ENCODE data around the gene KIAA1217. TPM values are rescaled to one million over a fixed set of nuclear protein-coding genes. Genes with fewer than 3 reads are reported as not detected.
A peak's percentile ranks its signal among the peaks of the same experiment; 100 is the strongest.
"Not testable (repeated sequence)": the region's sequence is repeated elsewhere in the genome, so short reads cannot be mapped to it uniquely, and the experiment has no call there.

The KIAA1217 gene
- total RNA-seq, 2 donors from 2014 or later: 0.43 to 3.9 TPM

DNA sequence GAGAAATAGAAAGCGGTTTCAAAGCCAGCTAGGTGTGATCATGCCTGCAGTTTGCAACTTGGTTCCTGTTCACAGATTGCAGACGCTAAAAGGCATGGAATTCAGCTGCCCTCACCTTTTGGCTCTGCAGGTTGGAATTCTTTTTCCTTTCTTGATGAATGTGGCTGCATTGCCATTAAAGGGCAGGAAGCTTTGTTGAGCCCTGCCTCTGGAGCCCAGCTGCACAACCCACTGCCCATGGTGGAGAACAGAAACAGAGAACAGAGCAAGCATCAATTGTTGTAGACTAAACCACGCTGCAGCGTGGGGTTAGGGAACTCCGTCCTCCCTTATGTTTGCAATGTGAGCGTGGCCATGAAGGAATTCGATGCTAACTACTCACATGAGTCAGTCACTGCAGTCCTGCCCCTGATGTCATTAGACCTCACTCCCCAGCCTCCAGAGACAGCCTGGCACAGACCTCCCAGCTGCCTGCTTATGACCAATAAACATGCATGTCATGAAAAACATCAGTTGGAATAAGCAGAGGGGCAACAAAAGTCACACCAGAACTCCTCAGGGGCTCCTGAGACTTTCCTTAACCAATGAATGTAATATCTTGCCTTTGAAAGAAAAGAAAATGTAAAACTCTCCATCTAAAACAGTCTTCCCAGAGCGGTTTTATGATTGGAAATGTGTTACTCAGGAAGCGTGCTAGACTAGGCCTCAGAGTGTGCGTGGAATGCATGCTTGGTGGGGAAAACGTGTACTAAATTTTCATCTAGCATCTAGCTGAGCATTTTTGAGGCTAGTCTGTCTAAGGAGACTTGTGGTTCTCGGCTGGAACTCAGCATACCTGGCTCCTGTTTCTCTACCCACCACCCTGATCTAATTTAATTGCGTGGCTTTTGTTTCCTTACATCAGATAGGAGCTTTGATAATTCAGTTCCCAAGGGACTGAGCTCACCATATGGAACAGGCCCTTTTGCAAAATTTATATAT lies 232.2 kb downstream of the KIAA1217 start:
- Mint-ChIP-seq H3K9me3 (no peaks in the 10 kb centered on the region), H3K27ac (no peak overlapping the region), H3K36me3 (no peaks in the 10 kb centered on the region)
- DNase-seq (ENCODE audit: low spot score in 2 of 2) (no peak), ATAC-seq (no peak)

DNA sequence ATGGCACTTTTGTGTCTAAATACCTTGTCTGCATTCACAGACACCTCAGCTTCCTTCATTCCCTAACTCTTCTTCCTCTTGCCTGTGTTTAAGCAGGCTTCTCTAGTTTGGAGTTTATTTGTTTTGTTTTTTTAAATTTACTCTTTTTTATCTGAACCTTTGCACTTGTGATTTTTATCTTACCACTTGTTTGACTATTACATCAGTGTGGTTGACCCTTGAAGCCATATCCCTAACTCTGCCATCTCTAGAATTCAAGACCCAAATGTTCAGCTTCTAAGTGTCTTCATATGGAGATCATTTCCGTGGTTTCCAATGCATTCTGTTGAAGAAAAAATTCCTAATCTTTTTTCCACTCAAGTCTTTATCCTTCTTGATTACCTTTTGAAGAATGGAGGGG lies 233.3 kb downstream of the KIAA1217 start:
- DNase-seq (ENCODE audit: low spot score in 2 of 2) (no peak), ATAC-seq (no peak)
- H3K9me3 Mint-ChIP-seq: no peaks in the 10 kb centered on the region
- H3K27ac Mint-ChIP-seq: no peak overlapping the region
- no peaks in the 10 kb centered on the region for H3K36me3 Mint-ChIP-seq

DNA sequence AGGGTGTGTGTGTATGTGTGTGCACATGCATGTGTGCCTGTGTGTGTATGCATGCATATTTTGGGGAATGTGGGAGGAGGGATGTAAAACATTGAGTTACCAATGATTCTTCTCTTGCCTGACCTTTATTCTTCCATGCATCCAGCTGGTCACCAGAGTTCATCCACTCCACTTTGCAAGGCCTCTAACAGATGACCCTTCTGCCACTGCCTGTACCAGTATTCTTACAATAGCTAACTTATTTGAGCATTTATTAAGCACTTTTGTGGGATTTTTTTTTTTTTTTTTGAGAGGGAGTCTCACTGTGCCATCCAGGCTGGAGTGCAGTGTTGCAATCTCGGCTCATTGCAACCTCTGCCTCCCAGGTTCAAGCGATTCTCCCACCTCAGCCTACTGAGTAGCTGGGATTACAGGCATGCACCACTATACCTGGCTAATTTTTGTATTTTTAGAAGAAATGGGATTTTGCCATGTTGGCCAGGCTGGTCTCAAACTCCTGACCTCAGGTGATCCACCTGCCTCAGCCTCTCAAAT lies 233.8 kb downstream of the KIAA1217 start:
- H3K36me3 Mint-ChIP-seq; H3K9me3 Mint-ChIP-seq; ATAC-seq; H3K27ac Mint-ChIP-seq; DNase-seq (ENCODE audit: low spot score in 2 of 2): not testable (repeated sequence)

DNA sequence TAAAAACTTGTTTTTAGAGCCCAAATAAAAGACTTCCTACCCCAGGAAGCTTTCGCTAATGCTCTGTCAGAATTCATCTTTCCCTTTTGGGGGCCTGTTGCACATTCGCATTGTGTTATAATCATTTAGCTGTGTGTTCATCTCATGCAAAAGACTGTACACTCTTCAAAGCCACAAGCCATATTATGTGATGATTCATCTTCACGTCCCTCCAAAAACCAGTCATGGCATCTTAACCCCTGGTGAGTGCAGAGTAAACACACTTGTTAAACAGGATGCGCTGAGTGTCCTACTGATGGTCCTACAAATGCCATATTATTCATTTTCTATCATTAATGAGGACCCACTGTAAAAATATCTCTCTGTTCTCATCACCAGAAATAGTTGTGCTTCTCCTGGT lies 235.4 kb downstream of the KIAA1217 start:
- H3K9me3 Mint-ChIP-seq: no peaks in the 10 kb centered on the region
- ATAC-seq (peak; percentile 26 to 58), DNase-seq (ENCODE audit: low spot score in 2 of 2) (no peak)
- no peak overlapping the region for H3K27ac Mint-ChIP-seq
- H3K36me3 Mint-ChIP-seq: no peaks in the 10 kb centered on the region

DNA sequence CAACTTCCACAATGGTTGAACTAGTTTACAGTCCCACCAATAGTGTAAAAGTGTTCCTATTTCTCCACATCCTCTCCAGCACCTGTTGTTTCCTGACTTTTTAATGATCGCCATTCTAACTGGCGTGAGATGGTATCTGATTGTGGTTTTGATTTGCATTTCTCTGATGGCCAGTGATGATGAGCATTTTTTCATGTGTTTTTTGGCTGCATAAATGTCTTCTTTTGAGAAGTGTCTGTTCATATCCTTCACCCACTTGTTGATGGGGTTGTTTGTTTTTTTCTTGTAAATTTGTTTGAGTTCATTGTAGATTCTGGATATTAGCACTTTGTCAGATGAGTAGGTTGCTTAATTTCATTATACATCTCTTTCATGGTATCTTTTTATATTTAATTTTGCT lies 237.0 kb downstream of the KIAA1217 start:
- not testable (repeated sequence) for H3K36me3 Mint-ChIP-seq; ATAC-seq; H3K27ac Mint-ChIP-seq; DNase-seq (ENCODE audit: low spot score in 2 of 2); H3K9me3 Mint-ChIP-seq

DNA sequence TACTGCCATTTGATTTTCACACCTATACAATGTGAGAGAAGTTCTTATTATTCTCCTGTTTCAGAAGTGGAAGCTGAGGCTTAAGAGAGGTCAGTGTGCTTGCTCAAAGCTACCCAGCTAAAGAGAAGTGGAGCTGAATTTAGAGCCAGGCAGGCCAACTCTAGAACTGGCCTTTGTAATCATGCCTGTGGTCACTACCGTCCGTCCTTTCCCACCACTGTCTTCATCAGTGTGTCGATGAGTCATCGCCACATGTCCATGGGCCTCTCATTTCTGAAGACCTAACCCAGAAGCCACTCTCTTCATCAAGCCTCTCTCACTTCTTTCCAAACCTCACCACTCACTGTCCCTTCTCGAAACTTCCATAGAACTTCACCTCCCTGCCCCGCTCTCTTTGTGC lies 237.8 kb downstream of the KIAA1217 start:
- Mint-ChIP-seq H3K9me3 (no peaks in the 10 kb centered on the region), H3K27ac (no peak overlapping the region), H3K36me3 (no peaks in the 10 kb centered on the region)
- DNase-seq (ENCODE audit: low spot score in 2 of 2) (no peak), ATAC-seq (no peak)

DNA sequence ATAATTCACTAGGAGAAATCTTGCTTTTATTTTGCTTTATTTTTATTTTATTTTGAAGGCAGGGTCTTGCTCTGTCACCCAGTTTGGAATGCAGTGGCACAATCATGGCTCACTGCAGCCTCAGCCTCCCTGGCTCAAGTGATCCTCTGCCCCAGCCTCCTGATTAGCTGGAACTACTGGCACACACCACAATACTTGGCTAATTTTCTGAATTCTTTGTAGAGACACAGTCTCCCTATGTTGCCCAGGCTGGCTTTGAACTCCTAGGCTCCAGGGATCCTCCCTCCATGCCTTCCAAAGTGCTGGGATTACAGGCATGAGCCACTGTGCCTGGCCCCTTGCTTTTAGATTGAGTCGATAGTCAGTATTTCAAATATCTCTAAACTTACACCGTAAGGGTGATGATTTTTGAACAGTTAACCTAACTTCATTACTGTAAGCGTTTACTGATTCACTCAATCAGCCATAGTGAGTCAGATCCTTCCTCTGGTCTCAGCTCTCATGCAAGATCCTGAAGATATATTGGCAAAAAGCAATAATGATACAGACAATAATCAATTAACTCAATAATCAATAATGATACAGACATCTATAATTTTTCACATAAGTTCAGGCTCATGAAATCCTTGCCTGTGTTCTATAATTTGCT lies 239.5 kb downstream of the KIAA1217 start:
- ATAC-seq (no peak), DNase-seq (ENCODE audit: low spot score in 2 of 2) (no peak)
- Mint-ChIP-seq H3K27ac (no peak overlapping the region), H3K9me3 (no peaks in the 10 kb centered on the region), H3K36me3 (no peaks in the 10 kb centered on the region)

GRCh38 chr10:24449321-24449740 lies 240.4 kb downstream of the KIAA1217 start:
- no peak for DNase-seq (ENCODE audit: low spot score in 2 of 2)
- peak in 1 of 2 donors; percentile 82 for ATAC-seq
- H3K36me3 Mint-ChIP-seq: no peaks in the 10 kb centered on the region
- H3K9me3 Mint-ChIP-seq: no peaks in the 10 kb centered on the region
- no peak overlapping the region for H3K27ac Mint-ChIP-seq

DNA sequence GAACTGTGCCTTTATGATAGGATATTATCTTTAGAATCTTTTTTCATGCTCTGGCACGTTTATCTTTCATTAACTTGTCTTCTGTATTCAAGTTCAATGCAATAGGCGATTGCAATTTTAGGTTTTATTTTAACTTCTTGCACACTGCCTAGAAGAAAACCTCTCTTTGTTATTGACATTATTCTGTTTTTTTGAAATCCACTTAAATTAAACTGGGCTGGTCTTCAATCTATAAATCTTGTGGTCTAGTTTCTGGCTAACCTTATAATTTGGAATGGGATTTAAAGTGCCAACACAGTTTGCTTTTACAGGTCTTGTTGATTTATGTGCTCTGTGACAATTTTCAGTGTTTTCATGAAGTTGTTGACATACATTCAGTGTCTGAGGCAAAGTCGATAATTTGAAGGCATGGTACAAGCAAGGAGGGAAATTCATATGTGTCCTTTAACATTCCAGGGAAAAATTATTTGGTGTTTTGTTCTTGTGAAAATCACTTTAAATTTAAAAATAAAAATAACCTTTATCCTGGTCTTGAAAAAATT lies 240.9 kb downstream of the KIAA1217 start:
- no peaks in the 10 kb centered on the region for H3K9me3 Mint-ChIP-seq
- H3K36me3 Mint-ChIP-seq: no peaks in the 10 kb centered on the region
- H3K27ac Mint-ChIP-seq: no peak overlapping the region
- ATAC-seq (no peak), DNase-seq (ENCODE audit: low spot score in 2 of 2) (no peak)

DNA sequence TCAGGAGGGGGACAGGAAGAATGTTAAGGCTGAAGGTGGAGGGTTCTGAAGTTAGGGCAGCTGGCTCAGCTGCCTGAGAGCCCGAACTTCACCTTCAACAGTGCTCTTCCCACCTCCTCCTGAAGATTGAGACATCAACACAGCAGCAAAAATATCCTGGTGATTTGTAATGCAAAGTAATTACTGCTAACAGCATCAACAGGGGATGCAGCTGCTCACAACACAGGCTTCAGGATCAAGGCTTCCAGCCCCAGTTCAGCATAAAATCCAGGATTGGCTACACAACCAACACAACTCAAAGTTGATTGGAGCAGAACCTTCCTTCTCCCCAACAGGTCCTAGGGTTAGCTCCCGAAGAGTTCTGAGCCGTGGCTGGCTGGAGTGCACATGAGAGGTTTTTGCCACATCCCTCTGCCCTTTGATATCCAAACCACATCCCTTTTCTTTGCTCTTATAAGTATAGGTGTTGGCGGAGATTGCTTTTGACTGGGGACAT lies 242.4 kb downstream of the KIAA1217 start:
- no peaks in the 10 kb centered on the region for H3K9me3 Mint-ChIP-seq
- H3K27ac Mint-ChIP-seq: no peak overlapping the region
- H3K36me3 Mint-ChIP-seq: no peaks in the 10 kb centered on the region
- ATAC-seq (peak in 1 of 2 donors; percentile 50), DNase-seq (ENCODE audit: low spot score in 2 of 2) (no peak)

- Mint-ChIP-seq H3K27ac (no peak overlapping the region), H3K36me3 (no peaks in the 10 kb centered on the region), H3K9me3 (no peaks in the 10 kb centered on the region)
- DNase-seq (ENCODE audit: low spot score in 2 of 2) (no peak), ATAC-seq (no peak)
Observed at GRCh38 chr10:24452030-24452429, 243.1 kb downstream of the KIAA1217 start.

GRCh38 chr10:24453404-24453830 lies 244.5 kb downstream of the KIAA1217 start:
- DNase-seq (ENCODE audit: low spot score in 2 of 2): no peak
- H3K9me3 Mint-ChIP-seq: no peaks in the 10 kb centered on the region
- H3K36me3 Mint-ChIP-seq: peaks cover 0 to 9% of the 10 kb centered on the region in 2 donors
- ATAC-seq: no peak
- no peak overlapping the region for H3K27ac Mint-ChIP-seq

GRCh38 chr10:24453973-24454372 lies 245.0 kb downstream of the KIAA1217 start:
- no peak for DNase-seq (ENCODE audit: low spot score in 2 of 2)
- no peak for ATAC-seq
- H3K27ac Mint-ChIP-seq: no peak overlapping the region

GRCh38 chr10:24455447-24455846 lies 246.5 kb downstream of the KIAA1217 start:
- H3K9me3 Mint-ChIP-seq: no peaks in the 10 kb centered on the region
- no peak for ATAC-seq
- peaks cover 0 to 9% of the 10 kb centered on the region in 2 donors for H3K36me3 Mint-ChIP-seq
- DNase-seq (ENCODE audit: low spot score in 2 of 2): no peak
- no peak overlapping the region for H3K27ac Mint-ChIP-seq

More at GRCh38 chr10:24453973-24454372, 245.0 kb downstream of the KIAA1217 start:
- H3K36me3 Mint-ChIP-seq: peaks cover 0 to 9% of the 10 kb centered on the region in 2 donors
- H3K9me3 Mint-ChIP-seq: no peaks in the 10 kb centered on the region

GRCh38 chr10:24456322-24456721 lies 247.4 kb downstream of the KIAA1217 start:
- no peak for DNase-seq (ENCODE audit: low spot score in 2 of 2)
- Mint-ChIP-seq H3K36me3 (peaks cover 0 to 9% of the 10 kb centered on the region in 2 donors), H3K27ac (no peak overlapping the region), H3K9me3 (no peaks in the 10 kb centered on the region)
- no peak for ATAC-seq

DNA sequence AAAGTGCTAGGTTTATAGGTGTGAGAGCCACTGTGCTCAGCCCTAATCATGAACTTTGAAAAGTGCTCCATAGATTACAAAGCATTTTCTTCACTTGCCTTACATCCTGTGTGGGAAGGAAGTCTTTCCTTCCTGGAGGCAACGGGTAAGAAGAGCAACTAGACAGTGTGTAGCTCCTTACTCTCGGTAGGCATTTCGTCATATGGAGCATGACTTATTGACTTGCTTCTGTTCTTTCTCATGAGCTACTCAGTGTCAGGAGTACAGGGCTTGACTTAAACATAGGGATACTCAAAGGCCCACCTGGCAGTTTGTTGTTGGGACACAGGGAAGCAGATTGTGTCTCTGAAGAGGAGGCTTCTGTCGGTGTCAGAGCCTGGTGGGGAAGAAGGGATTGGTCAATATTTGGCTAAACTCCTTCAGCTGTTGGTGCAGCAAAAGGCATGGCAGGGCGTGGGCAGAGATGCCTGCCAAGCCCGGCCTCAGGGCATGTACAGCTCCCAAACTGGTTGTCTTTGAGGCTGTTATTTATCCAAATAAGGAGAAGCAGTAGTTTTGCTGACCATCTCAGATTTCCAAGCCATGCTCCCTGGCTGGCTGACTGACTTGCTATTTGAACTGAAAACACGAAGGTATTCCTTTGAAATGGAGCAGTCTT lies 248.9 kb downstream of the KIAA1217 start:
- DNase-seq (ENCODE audit: low spot score in 2 of 2) (no peak), ATAC-seq (no peak)
- Mint-ChIP-seq H3K9me3 (peaks cover 0 to 3% of the 10 kb centered on the region in 2 donors), H3K36me3 (peaks cover 0 to 9% of the 10 kb centered on the region in 2 donors), H3K27ac (no peak overlapping the region)

All from activated naive CD4-positive, alpha-beta T cell treated with anti-CD3 and anti-CD28 coated beads, Interleukin-2, amount 50 U/mL, for 72 hours (primary cell).